Measurements from ENCODE around the gene OSBP2.

GRCh38 chr22:30828187-30829155 lies 133.8 kb downstream of the OSBP2 start:
- no peak for TF ChIP-seq CTCF (IDR thresholded peaks at IDR 0.05; ENCODE audit: low read depth, low read length, poor library complexity, severe bottlenecking)
- TF ChIP-seq EZH2phosphoT487 (IDR thresholded peaks at IDR 0.05; ENCODE audit: borderline replicate concordance, low read length), result no peak
